ENCODE measurements around the gene OR1F1. TPM values are rescaled to one million over a fixed set of nuclear protein-coding genes. Genes with fewer than 3 reads are reported as not detected.
A peak's percentile ranks its signal among the peaks of the same experiment; 100 is the strongest.

Gene OR1F1
- total RNA-seq, 1 donor from 2014 or later: not detected

GRCh38 chr16:3234857-3235561, 47.0 kb downstream of the OR1F1 start, which contains the start of gene ZNF200:
TSS of gene ZNF200 (minus strand) at chr16:3235158. CDS start at chr16:3233755, 1,403 bp downstream.
- Mint-ChIP-seq H3K27ac (peak within 1 kb of the TSS; percentile 94), H3K27me3 (ENCODE audit: insufficient read depth) (no peaks in the 10 kb centered on the region)
- intact Hi-C loops (cut with micrococcal nuclease): loop anchor here (1.0 to 5.0 kb wide), 7 partner anchors 20 to 209 kb away; partner anchors contain the start of genes TIGD7, ZNF174, ZNF75A and ZSCAN32

GRCh38 chr16:3235856-3236669, 48.1 kb downstream of the OR1F1 start:
- peaks cover 15% of the 10 kb centered on the region for H3K4me1 Mint-ChIP-seq (ENCODE audit: low read depth)
- peak overlapping the region; percentile 77 for H3K4me3 Mint-ChIP-seq
- peak overlapping the region; percentile 42 for H3K27ac Mint-ChIP-seq
- intact Hi-C loops (cut with micrococcal nuclease): loop anchor here (1.0 to 2.0 kb wide), 6 partner anchors 21 to 208 kb away; partner anchors contain the start of genes TIGD7, ZNF174, ZNF75A and ZSCAN32
- peaks cover 23% of the 10 kb centered on the region for H3K9me3 Mint-ChIP-seq
- no peaks in the 10 kb centered on the region for H3K27me3 Mint-ChIP-seq (ENCODE audit: insufficient read depth)
- H3K36me3 Mint-ChIP-seq (ENCODE audit: low read depth): peaks cover 27% of the 10 kb centered on the region
- no peak for DNase-seq (ENCODE audit: low spot score)

More at GRCh38 chr16:3234857-3235561, 47.0 kb downstream of the OR1F1 start, which contains the start of gene ZNF200:
- DNase-seq (ENCODE audit: low spot score): peak; percentile 91
- Mint-ChIP-seq H3K9me3 (peaks cover 31% of the 10 kb centered on the region), H3K4me1 (ENCODE audit: low read depth) (peaks cover 15% of the 10 kb centered on the region), H3K4me3 (peak within 1 kb of the TSS; percentile 94), H3K36me3 (ENCODE audit: low read depth) (peaks cover 38% of the 10 kb centered on the region)

GRCh38 chr16:3241761-3242160, 53.8 kb downstream of the OR1F1 start:
- peaks cover 2% of the 10 kb centered on the region for H3K27me3 Mint-ChIP-seq (ENCODE audit: insufficient read depth)
- H3K4me3 Mint-ChIP-seq: no peak overlapping the region
- no peak overlapping the region for H3K27ac Mint-ChIP-seq
- no peaks in the 10 kb centered on the region for H3K36me3 Mint-ChIP-seq (ENCODE audit: low read depth)
- H3K9me3 Mint-ChIP-seq: peaks cover 8% of the 10 kb centered on the region
- intact Hi-C loops (cut with micrococcal nuclease): no loop called here
- no peak for DNase-seq (ENCODE audit: low spot score)
- no peaks in the 10 kb centered on the region for H3K4me1 Mint-ChIP-seq (ENCODE audit: low read depth)

GRCh38 chr16:3242709-3243108, 54.7 kb downstream of the OR1F1 start:
- Mint-ChIP-seq H3K4me1 (ENCODE audit: low read depth) (no peaks in the 10 kb centered on the region), H3K36me3 (ENCODE audit: low read depth) (no peaks in the 10 kb centered on the region), H3K27ac (no peak overlapping the region), H3K9me3 (peaks cover 8% of the 10 kb centered on the region), H3K27me3 (ENCODE audit: insufficient read depth) (peaks cover 2% of the 10 kb centered on the region), H3K4me3 (no peak overlapping the region)
- no peak for DNase-seq (ENCODE audit: low spot score)
- intact Hi-C loops (cut with micrococcal nuclease): no loop called here

GRCh38 chr16:3243882-3244281, 55.9 kb downstream of the OR1F1 start:
- DNase-seq (ENCODE audit: low spot score): no peak
- H3K27ac Mint-ChIP-seq: no peak overlapping the region
- no peaks in the 10 kb centered on the region for H3K36me3 Mint-ChIP-seq (ENCODE audit: low read depth)
- intact Hi-C loops (cut with micrococcal nuclease): no loop called here
- peaks cover 2% of the 10 kb centered on the region for H3K27me3 Mint-ChIP-seq (ENCODE audit: insufficient read depth)
- no peaks in the 10 kb centered on the region for H3K4me1 Mint-ChIP-seq (ENCODE audit: low read depth)
- H3K4me3 Mint-ChIP-seq: no peak overlapping the region
- peaks cover 8% of the 10 kb centered on the region for H3K9me3 Mint-ChIP-seq

- no peaks in the 10 kb centered on the region for H3K36me3 Mint-ChIP-seq (ENCODE audit: low read depth)
- intact Hi-C loops (cut with micrococcal nuclease): no loop called here
- H3K27ac Mint-ChIP-seq: no peak overlapping the region
- peaks cover 7% of the 10 kb centered on the region for H3K9me3 Mint-ChIP-seq
- no peaks in the 10 kb centered on the region for H3K4me1 Mint-ChIP-seq (ENCODE audit: low read depth)
- DNase-seq (ENCODE audit: low spot score): no peak
- peaks cover 2% of the 10 kb centered on the region for H3K27me3 Mint-ChIP-seq (ENCODE audit: insufficient read depth)
- H3K4me3 Mint-ChIP-seq: no peak overlapping the region
Observed at GRCh38 chr16:3246002-3246401, 58.0 kb downstream of the OR1F1 start.

GRCh38 chr16:3246876-3247275, 58.9 kb downstream of the OR1F1 start:
- Mint-ChIP-seq H3K27ac (no peak overlapping the region), H3K9me3 (peaks cover 8% of the 10 kb centered on the region), H3K36me3 (ENCODE audit: low read depth) (no peaks in the 10 kb centered on the region), H3K4me1 (ENCODE audit: low read depth) (no peaks in the 10 kb centered on the region), H3K27me3 (ENCODE audit: insufficient read depth) (peaks cover 2% of the 10 kb centered on the region), H3K4me3 (no peak overlapping the region)
- no peak for DNase-seq (ENCODE audit: low spot score)
- intact Hi-C loops (cut with micrococcal nuclease): no loop called here

GRCh38 chr16:3248596-3248995, 60.6 kb downstream of the OR1F1 start:
- Mint-ChIP-seq H3K36me3 (ENCODE audit: low read depth) (no peaks in the 10 kb centered on the region), H3K9me3 (peaks cover 3% of the 10 kb centered on the region), H3K27ac (no peak overlapping the region), H3K4me1 (ENCODE audit: low read depth) (no peaks in the 10 kb centered on the region), H3K27me3 (ENCODE audit: insufficient read depth) (peaks cover 2% of the 10 kb centered on the region), H3K4me3 (no peak overlapping the region)
- intact Hi-C loops (cut with micrococcal nuclease): no loop called here
- no peak for DNase-seq (ENCODE audit: low spot score)

GRCh38 chr16:3249020-3249419, 61.0 kb downstream of the OR1F1 start:
- intact Hi-C loops (cut with micrococcal nuclease): no loop called here
- no peaks in the 10 kb centered on the region for H3K36me3 Mint-ChIP-seq (ENCODE audit: low read depth)

GRCh38 chr16:3249451-3249850, 61.4 kb downstream of the OR1F1 start:
- Mint-ChIP-seq H3K9me3 (peaks cover 3% of the 10 kb centered on the region), H3K27ac (no peak overlapping the region), H3K4me1 (ENCODE audit: low read depth) (no peaks in the 10 kb centered on the region), H3K27me3 (ENCODE audit: insufficient read depth) (no peaks in the 10 kb centered on the region), H3K4me3 (no peak overlapping the region), H3K36me3 (ENCODE audit: low read depth) (no peaks in the 10 kb centered on the region)
- intact Hi-C loops (cut with micrococcal nuclease): no loop called here
- no peak for DNase-seq (ENCODE audit: low spot score)

More at GRCh38 chr16:3249020-3249419, 61.0 kb downstream of the OR1F1 start:
- Mint-ChIP-seq H3K27ac (no peak overlapping the region), H3K9me3 (peaks cover 3% of the 10 kb centered on the region), H3K4me3 (no peak overlapping the region), H3K27me3 (ENCODE audit: insufficient read depth) (peaks cover under 1% of the 10 kb centered on the region), H3K4me1 (ENCODE audit: low read depth) (no peaks in the 10 kb centered on the region)
- DNase-seq (ENCODE audit: low spot score): no peak

GRCh38 chr16:3252967-3253366, 65.0 kb downstream of the OR1F1 start:
- H3K27me3 Mint-ChIP-seq (ENCODE audit: insufficient read depth): peaks cover 3% of the 10 kb centered on the region
- DNase-seq (ENCODE audit: low spot score): no peak
- H3K9me3 Mint-ChIP-seq: peaks cover 3% of the 10 kb centered on the region
- no peaks in the 10 kb centered on the region for H3K36me3 Mint-ChIP-seq (ENCODE audit: low read depth)
- no peak overlapping the region for H3K4me3 Mint-ChIP-seq
- intact Hi-C loops (cut with micrococcal nuclease): no loop called here
- no peak overlapping the region for H3K27ac Mint-ChIP-seq
- H3K4me1 Mint-ChIP-seq (ENCODE audit: low read depth): no peaks in the 10 kb centered on the region

GRCh38 chr16:3254309-3254708, 66.3 kb downstream of the OR1F1 start:
- Mint-ChIP-seq H3K36me3 (ENCODE audit: low read depth) (no peaks in the 10 kb centered on the region), H3K4me1 (ENCODE audit: low read depth) (no peaks in the 10 kb centered on the region), H3K27ac (no peak overlapping the region), H3K27me3 (ENCODE audit: insufficient read depth) (peaks cover 6% of the 10 kb centered on the region), H3K4me3 (no peak overlapping the region), H3K9me3 (peaks cover 3% of the 10 kb centered on the region)
- intact Hi-C loops (cut with micrococcal nuclease): no loop called here
- no peak for DNase-seq (ENCODE audit: low spot score)

Data from activated T-helper 1 cell treated with anti-CD3 and anti-CD28 coated beads, Interleukin-12 subunit alpha, Interleukin-12 subunit beta, Interleukin-2, Interleukin-4 antibody, amounts not matched to agents 30 ng/mL and 10 ng/mL and 1 ng/mL, durations not matched to agents 14 hours and 24 hours and 36 hours (primary cell).